Stimulated activated CD4-positive, alpha-beta T cell treated with anti-CD3 and anti-CD28 coated beads, Interleukin-1b, Interleukin-23, amount 100 ng/mL, for 48 hours (primary cell): ENCODE results near the gene TENM4.

Experiments used
- DNase-seq: peaks from one replicate; pipeline ENCODE4 v3.0.0-alpha.2; 2020

The TENM4 gene

GRCh38 chr11:79417069-79417920, 23.5 kb downstream of the TENM4 start:
- no peak for DNase-seq

DNA sequence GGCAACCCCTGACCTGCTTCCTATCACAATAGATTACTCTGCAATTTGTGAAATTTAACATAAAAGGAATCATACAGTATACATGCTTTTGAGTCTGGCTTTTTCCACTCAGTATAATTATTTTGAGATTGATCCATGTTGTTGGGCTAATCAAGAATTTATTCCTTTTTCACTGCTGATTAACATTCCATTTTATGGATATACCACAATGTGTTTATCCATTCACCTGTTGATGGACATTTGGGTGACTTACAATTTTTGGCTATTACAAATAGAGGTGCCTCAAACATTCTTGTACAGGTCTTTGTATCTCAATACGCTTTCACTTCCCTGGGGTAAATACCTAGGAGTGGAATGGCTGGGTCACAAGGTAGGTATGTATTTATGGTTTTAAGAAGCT, 24.9 kb downstream of the TENM4 start:
- DNase-seq: no peak

GRCh38 chr11:79415411-79415810, 25.4 kb downstream of the TENM4 start:
- no peak for DNase-seq

DNA sequence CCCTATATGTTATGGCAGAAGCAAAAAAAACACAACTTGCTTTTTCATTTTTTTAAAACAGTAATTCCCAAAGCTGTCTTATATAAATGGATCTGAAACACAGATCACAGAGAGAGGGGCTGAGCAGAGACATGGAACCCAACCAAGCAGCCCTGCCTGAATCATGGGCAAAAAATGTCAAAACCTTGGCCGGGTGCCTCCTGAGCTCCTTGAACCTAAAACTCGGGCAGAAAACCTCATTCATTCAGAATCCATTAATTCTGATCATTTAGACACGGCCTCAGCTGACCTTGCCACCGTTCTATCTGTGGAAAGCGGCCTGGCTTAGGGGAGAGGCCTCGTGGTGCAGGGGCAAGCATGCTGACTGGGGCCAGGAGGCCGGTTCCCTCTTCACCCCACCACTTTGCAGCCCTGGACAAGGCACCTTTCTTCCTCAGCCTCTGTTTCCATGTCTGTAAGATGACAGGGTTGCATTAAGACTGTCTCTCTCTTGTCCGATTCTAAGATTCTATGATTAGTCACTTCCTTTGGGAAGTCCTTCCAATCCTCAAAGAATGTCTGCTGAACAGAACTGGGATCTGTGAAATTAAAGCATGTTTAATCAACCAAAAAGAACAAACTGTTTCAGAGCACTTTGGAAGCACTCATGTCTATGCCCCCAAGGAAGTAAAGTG, 26.0 kb downstream of the TENM4 start:
- no peak for DNase-seq

GRCh38 chr11:79414041-79414440, 26.8 kb downstream of the TENM4 start:
- no peak for DNase-seq

DNA sequence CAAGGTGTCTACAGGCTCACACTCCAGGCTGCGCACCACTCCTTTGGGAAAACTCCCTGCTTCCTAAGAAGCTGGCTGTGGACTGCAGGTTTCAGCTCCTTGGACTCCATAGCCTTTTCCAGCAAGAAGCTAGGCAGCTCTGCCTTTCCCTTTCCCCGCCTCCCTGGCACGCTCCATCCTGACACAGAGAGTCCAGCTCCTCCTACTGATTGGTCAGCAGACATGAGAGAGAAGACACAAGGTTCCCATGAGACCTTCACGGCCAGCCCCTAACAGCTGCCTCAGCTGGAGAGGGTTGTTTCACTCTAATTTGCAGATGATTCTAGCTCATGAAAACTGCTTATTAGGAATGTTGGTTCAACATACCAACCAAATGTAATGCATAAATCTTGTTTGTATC, 27.6 kb downstream of the TENM4 start:
- no peak for DNase-seq

- no peak for DNase-seq
Measured at GRCh38 chr11:79412761-79413160, 28.1 kb downstream of the TENM4 start.

DNA sequence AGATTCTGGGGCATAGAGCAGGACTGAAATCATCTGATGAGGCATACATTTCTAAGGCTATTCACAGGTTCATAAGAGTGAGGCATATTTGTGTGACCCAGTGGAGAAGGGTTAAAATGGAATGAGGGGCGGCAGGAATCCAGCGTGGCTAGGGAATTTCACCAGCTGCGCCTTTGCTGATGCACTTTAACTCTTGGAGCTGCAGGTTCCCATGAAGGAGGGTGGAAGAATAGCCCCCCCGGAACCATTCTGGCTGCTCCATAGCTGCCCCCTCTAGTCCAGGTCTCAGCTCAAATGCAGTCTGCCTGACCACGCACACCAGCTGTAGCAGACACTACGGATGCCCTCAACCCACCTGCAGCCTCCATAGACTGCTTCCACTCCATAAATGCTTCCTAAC, 31.5 kb downstream of the TENM4 start:
- no peak for DNase-seq

DNA sequence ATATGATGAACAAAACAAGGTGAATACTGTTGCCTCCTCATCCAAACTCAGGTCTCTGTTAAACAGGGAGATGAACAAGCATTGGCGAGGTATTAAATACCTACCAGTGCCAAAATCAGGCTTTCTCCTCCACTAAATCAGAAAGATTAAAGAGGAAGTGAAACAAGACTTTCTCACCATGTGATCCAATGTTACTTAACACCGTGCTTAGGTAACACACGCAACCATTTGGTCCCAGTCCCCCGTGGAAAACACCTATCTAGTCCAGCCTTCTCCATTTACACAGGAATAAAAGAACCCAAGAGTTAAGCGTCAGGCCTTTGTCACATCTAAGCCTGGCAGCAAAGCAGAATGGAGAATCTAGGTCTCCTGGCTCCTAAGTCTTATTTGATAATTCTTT, 34.5 kb downstream of the TENM4 start:
- no peak for DNase-seq

GRCh38 chr11:79404806-79405205, 36.0 kb downstream of the TENM4 start:
- DNase-seq: no peak

DNA sequence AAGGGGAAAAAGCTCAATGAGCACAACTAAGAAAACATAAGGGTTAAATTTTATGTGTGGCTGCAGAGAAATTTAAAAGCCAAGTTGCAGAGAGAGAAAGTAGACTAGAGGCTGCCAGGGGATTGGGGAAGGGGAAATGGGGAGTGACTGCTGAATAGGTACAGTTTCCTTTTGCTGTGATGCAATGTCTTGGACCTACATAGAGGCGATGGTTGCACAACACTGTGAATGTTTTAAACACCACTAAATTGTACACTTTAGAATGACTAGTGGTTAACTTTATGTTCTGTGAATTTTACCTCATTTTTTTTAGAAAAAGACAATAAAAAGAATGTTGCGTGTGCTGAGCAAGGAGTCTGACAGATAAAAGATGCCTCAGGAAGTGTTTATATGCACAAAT, 36.5 kb downstream of the TENM4 start:
- no peak for DNase-seq

GRCh38 chr11:79403839-79404238, 37.0 kb downstream of the TENM4 start:
- DNase-seq: no peak

GRCh38 chr11:79402912-79403311, 37.9 kb downstream of the TENM4 start:
- no peak for DNase-seq

- DNase-seq: no peak
Measured at GRCh38 chr11:79400717-79401330, 40.0 kb downstream of the TENM4 start.

- DNase-seq: no peak
Measured at GRCh38 chr11:79400206-79400605, 40.6 kb downstream of the TENM4 start.

DNA sequence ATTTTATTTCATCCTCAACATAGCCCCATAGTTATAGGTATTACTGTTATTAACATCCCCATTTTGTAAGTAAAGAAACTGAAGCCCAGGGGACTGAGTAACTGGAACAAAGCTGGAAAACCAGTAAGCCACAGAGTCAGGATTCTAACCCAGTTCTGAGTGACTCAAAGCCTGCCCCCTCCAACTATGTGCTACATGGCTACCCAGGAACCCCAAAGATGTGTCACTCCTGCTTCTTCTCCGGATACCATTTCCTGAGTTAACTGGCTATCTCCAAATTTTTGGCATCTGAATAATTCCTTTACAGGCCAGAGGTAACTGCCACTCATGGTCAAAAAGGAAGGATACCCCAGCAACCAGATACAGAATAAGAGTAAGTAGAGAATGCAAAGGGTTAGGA, 43.6 kb downstream of the TENM4 start:
- no peak for DNase-seq

- no peak for DNase-seq
Measured at GRCh38 chr11:79396674-79397073, 44.2 kb downstream of the TENM4 start.

DNA sequence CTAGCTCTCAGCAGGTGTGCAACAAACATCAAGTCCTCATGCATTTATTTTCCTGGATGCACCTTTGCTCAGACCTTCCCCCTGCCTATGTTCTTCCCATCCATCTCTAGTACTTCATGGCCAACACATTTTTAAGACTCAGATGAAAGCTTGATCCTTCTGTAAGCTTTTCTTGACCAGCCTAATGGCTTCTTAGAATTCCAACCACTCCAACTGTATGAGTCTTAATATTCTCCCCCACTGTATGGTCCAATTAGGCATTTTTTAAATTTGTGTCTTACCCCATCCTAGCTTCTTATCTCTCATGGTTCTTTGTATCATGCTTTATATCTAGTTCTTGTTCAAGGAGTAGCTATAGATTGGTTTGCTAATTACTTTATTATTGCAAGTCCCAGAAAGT, 44.8 kb downstream of the TENM4 start:
- no peak for DNase-seq

DNA sequence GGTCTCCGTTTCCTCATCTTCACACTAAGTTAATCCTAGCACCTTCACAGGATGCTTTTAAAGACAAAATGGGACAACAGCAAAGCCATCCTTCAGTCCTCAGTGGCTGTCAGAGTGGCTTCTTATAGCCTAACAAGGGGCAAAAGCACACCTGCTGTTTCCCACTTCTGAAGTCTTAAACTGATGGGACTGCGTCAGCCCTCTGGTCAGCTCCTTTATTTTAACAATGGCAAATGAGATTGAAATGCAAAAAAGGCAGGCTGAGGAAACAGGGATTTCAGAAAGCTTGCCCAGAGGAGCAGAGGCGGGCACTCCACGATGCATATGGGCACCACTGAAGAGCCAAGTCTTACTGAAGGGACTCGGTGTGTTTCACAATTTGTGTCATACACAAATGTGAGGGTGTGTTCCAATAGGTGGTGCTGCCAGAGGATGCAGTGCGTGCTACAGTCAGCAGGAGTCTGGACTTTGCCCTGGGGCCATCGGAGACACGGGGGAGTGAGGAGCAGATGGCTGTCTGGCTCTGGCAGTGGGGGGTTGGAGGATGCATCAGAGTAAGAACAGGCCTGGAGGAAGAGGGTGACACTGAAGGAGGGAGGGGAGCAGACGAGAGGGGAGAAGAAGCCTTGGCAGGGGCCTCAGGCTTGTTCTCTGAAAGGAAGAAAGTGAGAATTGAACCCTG, 47.3 kb downstream of the TENM4 start:
- no peak for DNase-seq

- no peak for DNase-seq
Measured at GRCh38 chr11:79392161-79392560, 48.7 kb downstream of the TENM4 start.

DNA sequence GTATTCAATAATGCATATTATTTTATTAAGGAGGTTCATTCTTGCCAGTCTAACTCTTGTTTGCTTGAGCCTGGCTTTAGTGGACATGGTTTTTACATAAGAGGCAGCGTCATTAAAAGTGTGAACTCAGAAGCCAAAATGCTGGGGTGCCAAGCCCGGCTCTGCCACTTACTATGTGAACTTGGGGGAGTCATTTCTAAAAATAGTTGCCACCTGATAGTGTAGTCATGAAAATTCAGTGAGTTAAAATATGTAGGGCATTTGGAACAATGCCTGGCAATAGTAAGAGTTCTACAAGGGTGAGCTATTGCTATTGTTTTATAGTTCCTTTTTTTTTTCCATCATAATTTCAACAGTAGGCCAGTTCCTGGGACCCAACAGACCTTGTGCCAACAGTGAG, 49.9 kb downstream of the TENM4 start:
- no peak for DNase-seq

GRCh38 chr11:79390477-79390876, 50.4 kb downstream of the TENM4 start:
- DNase-seq: no peak

- DNase-seq: no peak
Measured at GRCh38 chr11:79388201-79388600, 52.6 kb downstream of the TENM4 start.

GRCh38 chr11:79383874-79384273, 57.0 kb downstream of the TENM4 start:
- DNase-seq: no peak
